ENCODE results near the gene TMEM201. TPM values are rescaled to one million over a fixed set of nuclear protein-coding genes. Genes with fewer than 3 reads are reported as not detected.

The TMEM201 gene
- total and polyA plus RNA-seq, 2 of the 8 experiments (the other 6 are each of a cell fraction or from before 2014, with no cell fraction given): 8.2 to 27.1 TPM

- Histone ChIP-seq H3K4me3 (ENCODE audit: extremely low read depth in 1 of 4, insufficient read depth in 2 of 4, low read depth in 3 of 4, low read length in 4 of 4) (peak overlapping the region; percentile 89 to 93 (median 92)), H2AFZ (ENCODE audit: low read length) (no peak overlapping the region), H3K79me2 (ENCODE audit: control insufficient read depth in 1 of 2, insufficient read depth in 2 of 2, low read length in 2 of 2) (peaks cover 18 to 48% of the 10 kb centered on the region in 2 experiments), H3K4me2 (ENCODE audit: insufficient read depth in 1 of 2, low read depth in 2 of 2, low read length in 2 of 2) (peak overlapping the region; percentile 96 to 99), H3K18ac (ENCODE audit: extremely low read depth, low read length) (peak overlapping the region; percentile 71), H3K23me2 (ENCODE audit: low read depth, low read length) (peaks cover 4% of the 10 kb centered on the region; the same call in 1 of the 2 replicates), H4K20me1 (replicated peaks in 1 of 2; ENCODE audit: control insufficient read depth in 1 of 2, insufficient read depth in 2 of 2, low read length in 2 of 2) (peaks cover 12 to 14% of the 10 kb centered on the region in 2 experiments), H3K79me1 (ENCODE audit: low read depth, low read length) (peaks cover 2% of the 10 kb centered on the region; the same call in 1 of the 2 replicates), H3K27ac (ENCODE audit: low read depth, low read length) (peak overlapping the region; percentile 74; the same call in 1 of the 2 replicates), H2BK120ac (replicated peaks; ENCODE audit: low read depth, low read length) (no peak overlapping the region), H3K56ac (replicated peaks; ENCODE audit: insufficient read length, low read depth, low read length) (peak overlapping the region; percentile 64), H2BK12ac (ENCODE audit: low read depth, low read length) (no peak overlapping the region), H2BK15ac (ENCODE audit: low read length) (no peak overlapping the region), H4K8ac (ENCODE audit: extremely low read depth, insufficient read depth, low read length) (peak overlapping the region; percentile 89; the same call in 1 of the 2 replicates), H2BK20ac (ENCODE audit: low read length) (no peak overlapping the region), H3K4me1 (replicated peaks in 1 of 4; ENCODE audit: control insufficient read depth in 3 of 4, insufficient read depth in 4 of 4, low read length in 3 of 4) (peaks cover 0 to 12% (median 5%) of the 10 kb centered on the region in 4 experiments; a peak in 3 of 7 replicates), H3K36me3 (ENCODE audit: control insufficient read depth in 2 of 4, insufficient read depth in 4 of 4, low read length in 3 of 4) (no peaks in the 10 kb centered on the region), H3K9ac (replicated peaks in 1 of 4; ENCODE audit: extremely low read depth in 1 of 4, low read depth in 3 of 4, low read length in 3 of 4) (peak overlapping the region; percentile 75 to 98 (median 85); a peak in 6 of 7 replicates), H3K23ac (ENCODE audit: insufficient read length) (no peak overlapping the region), H4K5ac (ENCODE audit: insufficient read length, low read depth, low read length) (no peak overlapping the region), H2BK5ac (ENCODE audit: low read depth, low read length) (peak overlapping the region; percentile 60), H3K14ac (ENCODE audit: insufficient read length) (no peak overlapping the region), H3K27me3 (replicated peaks in 1 of 4; ENCODE audit: control insufficient read depth in 3 of 4, extremely low read depth in 1 of 4, insufficient read depth in 3 of 4, low read length in 3 of 4) (no peaks in the 10 kb centered on the region), H4K91ac (replicated peaks; ENCODE audit: insufficient read length, low read length) (no peak overlapping the region), H3K9me3 (ENCODE audit: insufficient read depth in 2 of 2, low read depth in 1 of 2, low read length in 1 of 2) (no peaks in the 10 kb centered on the region), H3K4ac (replicated peaks; ENCODE audit: insufficient read length, low read depth, low read length) (no peak overlapping the region), H2AK5ac (ENCODE audit: low read depth, low read length) (no peak overlapping the region)
- FAIRE-seq (no peak), DNase-seq (ENCODE audit: low read depth in 1 of 2, low spot score in 2 of 2) (peak in 1 of 2 experiments; percentile 75)
- ChIA-PET CTCF (ENCODE audit: partially characterized antibody) (interaction anchor here (0.6 to 0.7 kb wide), 2 partner anchors 14 to 361 kb away, joined by 4 to 6 read pairs; no protein-coding TSS in a partner anchor), POLR2A (ENCODE audit: partially characterized antibody) (interaction anchor here (0.7 to 2.3 kb wide), 9 partner anchors 8 to 166 kb away, joined by 3 to 12 read pairs (median 4); no protein-coding TSS in a partner anchor)
- WGBS, 2 experiments (ENCODE audit: extremely low coverage in 1 of 2, insufficient coverage in 1 of 2, insufficient read length in 1 of 2, insufficient replicate concordance in 2 of 2, low coverage in 1 of 2, low lambda C conversion rate in 2 of 2, missing lambda C conversion rate in 1 of 2): 7% methylated on average over 36 of the region's 61 CpGs; no CpG with 5 or more reads in 1 of the 2 experiments
- TF ChIP-seq YY1 (IDR thresholded peaks at IDR 0.05; ENCODE audit: low read depth, low read length) (no peak), KDM4A (IDR thresholded peaks at IDR 0.05; ENCODE audit: low read depth, low read length, severe bottlenecking) (peak; percentile 70), GTF2F1 (IDR thresholded peaks at IDR 0.05; ENCODE audit: borderline replicate concordance, low read depth, low read length) (no peak), CTCF (IDR thresholded peaks at IDR 0.05; ENCODE audit: control extremely low read depth in 1 of 3, insufficient read depth in 1 of 3, low read depth in 1 of 3, low read length in 3 of 3) (no peak), ZNF274 (IDR thresholded peaks at IDR 0.05; ENCODE audit: borderline replicate concordance, extremely low read depth, low read length) (no peak), POLR2A (IDR thresholded peaks at IDR 0.05; ENCODE audit: control extremely low read depth in 1 of 2, low read depth in 2 of 2, low read length in 2 of 2) (peak in 1 of 2 experiments; percentile 21; a peak in 1 of 3 replicates), PHF8 (conservative IDR thresholded peaks at IDR 0.05; ENCODE audit: low read depth, low read length) (peak; percentile 29; the same call in 1 of the 2 replicates), CTBP2 (IDR thresholded peaks at IDR 0.05; ENCODE audit: borderline replicate concordance, insufficient read depth, insufficient read length, low read length) (no peak), ASH2L (IDR thresholded peaks at IDR 0.05; ENCODE audit: low read length) (peak; percentile 23)
Observed at GRCh38 chr1:9539829-9540550, 48.7 kb upstream of the TMEM201 start.
